ENCODE data around the gene SAMM50.

- TF ChIP-seq CTCF (IDR thresholded peaks at IDR 0.05) (no peak), POLR2A (IDR thresholded peaks at IDR 0.05) (no peak)
These were observed 2.6 kb downstream of the SAMM50 start for GRCh38 chr22:43957871-43958270.
